Purkinje cell (primary cell): ENCODE data around the gene GMEB2. TPM values are rescaled to one million over a fixed set of nuclear protein-coding genes. Genes with fewer than 3 reads are reported as not detected.

Experiments used
- polyA plus RNA-seq: library from polyadenylated mRNA; unstranded; fragments of >200 nt; fragmentation: Nextera tagmentation; gene quantifications from 2 replicates; pipeline ENCODE4 v1.2.1, GENCODE V29; 2014

The GMEB2 gene, protein sequence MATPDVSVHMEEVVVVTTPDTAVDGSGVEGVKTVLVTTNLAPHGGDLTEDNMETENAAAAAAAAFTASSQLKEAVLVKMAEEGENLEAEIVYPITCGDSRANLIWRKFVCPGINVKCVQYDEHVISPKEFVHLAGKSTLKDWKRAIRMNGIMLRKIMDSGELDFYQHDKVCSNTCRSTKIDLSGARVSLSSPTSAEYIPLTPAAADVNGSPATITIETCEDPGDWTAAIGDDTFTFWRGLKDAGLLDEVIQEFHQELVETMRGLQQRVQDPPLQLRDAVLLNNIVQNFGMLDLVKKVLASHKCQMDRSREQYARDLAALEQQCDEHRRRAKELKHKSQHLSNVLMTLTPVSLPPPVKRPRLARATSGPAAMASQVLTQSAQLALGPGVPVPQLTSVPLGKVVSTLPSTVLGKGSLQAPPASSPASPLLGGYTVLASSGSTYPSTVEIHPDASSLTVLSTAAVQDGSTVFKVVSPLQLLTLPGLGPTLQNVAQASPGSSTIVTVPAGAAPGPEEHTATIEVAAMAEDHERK
- polyA plus RNA-seq = 0.35 and 1.3 TPM in 2 replicates

DNA sequence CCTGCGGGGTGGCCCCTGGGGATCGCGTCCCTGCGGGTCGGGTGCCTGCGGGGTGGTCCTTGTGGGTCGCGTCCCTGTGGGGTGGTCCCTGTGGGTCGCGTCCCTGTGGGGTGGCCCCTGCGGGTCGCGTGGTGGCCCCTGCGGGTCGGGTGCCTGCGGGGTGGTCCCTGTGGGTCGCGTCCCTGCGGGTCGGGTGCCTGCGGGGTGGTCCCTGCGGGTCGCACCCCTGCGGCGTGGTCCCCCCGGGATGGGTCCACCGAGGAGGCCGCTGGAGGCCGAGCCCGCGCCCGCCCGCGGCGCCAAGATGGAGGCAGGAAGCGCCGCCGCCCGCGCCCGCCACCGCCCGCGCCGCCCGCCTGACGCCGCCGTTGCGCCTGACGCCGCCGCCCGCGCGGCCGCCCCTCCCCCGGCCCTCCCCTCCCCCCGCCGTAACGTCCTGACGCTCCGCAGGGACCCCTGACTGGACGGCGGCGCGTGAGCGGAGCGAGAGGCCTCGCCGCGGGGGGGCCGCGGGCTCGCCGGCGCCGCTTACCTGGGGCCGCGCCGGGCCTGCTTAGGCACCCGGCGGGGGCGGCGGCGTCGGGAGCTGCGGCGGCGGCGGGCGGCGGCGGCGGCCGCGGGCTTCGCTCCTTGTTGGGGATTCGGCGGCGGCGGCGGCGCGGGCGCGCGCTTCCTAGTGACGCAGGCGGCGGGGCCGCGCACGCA, at the start of gene GMEB2:
Gene GMEB2 (minus strand): TSS at position 678 of the 705 bp plus-strand sequence. CDS start 7,704 bp downstream, outside the sequence.

DNA sequence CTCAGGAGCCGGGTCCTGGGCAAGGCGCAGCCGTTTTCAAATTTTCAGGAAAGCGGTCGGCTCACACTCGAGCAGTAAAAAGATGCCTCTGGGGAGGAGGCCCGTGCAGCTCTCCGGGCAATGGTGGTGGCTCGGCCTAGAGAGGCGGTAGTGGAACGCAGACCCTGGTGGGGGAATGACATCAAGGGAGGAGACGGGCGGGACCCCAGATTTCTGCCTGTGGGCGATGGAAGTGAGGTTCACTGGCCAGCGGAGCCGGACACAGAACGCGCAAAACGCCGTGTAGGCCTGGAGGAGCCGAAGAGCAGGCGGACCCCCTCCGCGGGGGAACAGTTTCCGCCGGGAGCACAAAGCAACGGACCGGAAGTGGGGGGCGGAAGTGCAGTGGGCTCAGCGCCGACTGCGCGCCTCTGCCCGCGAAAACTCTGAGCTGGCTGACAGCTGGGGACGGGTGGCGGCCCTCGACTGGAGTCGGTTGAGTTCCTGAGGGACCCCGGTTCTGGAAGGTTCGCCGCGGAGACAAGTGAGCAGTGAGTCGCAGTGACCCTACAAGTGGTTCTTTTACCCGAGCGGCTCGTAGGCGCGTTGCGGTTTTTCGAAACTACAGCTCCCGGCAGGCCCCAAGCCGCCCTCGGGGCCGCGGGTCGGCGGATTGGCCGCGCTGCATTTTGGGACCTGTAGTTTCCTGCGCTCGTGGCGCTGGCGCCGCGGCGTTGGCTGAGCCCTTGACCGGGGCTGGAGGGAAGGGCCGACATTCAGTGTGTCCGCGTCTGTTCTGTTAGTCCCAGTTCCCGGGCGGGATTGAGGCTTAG, 31.2 kb upstream of the GMEB2 start, which contains the start of gene RTEL1:
Gene RTEL1 (plus strand): TSS at position 376 of the 812 bp plus-strand sequence. CDS start 1,091 bp downstream, outside the sequence.

DNA sequence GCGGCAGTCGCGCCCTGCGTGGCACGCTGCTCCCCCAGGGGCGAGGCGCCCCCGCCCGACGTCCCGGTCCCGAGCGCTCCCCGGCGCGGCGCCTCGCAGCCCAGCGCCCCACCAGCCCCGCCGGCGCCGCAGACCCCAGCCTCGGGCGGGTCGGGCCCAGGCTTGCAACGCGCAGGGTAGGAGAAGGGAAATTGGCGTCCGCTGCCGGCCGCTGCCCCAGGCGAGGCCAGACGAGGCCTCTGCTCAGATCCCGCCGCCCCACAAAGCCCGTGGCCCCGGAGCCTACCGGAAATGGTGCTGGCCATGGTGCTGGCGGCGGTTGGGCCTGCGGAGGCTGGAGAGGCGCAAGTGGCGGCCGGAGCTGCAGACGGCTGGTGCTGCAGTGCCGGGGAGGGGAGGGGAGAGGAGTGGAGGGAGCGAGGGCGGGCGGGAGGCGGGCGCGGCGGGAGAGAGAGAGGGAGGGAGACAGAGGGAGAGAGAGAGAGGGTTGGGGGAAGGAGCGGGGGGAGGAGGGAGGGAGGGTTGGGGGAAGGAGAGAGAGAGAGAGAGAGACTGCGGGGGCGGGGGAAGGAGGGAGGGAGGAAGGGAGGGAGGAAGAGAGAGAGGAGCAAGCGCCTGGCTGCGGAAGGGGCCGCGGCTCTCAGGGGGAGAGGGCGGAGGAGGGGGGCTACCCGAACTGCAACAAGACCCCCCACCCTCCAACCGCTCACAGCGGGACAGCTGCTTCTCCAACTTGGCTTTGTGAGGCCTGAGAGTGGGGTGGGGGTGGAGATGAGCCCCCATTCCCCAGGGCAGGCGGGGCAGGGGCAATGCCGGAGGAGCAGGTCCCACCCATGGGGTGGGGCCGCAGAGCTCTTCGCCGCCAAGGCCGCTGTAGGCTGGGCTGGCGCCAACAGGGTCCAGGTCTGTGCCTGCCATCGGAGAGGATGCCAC, 26.4 kb upstream of the GMEB2 start, which contains the start of gene STMN3:
Gene STMN3 (minus strand): TSS at position 384 of the 933 bp plus-strand sequence. CDS start 79 bp downstream, at position 305.

DNA sequence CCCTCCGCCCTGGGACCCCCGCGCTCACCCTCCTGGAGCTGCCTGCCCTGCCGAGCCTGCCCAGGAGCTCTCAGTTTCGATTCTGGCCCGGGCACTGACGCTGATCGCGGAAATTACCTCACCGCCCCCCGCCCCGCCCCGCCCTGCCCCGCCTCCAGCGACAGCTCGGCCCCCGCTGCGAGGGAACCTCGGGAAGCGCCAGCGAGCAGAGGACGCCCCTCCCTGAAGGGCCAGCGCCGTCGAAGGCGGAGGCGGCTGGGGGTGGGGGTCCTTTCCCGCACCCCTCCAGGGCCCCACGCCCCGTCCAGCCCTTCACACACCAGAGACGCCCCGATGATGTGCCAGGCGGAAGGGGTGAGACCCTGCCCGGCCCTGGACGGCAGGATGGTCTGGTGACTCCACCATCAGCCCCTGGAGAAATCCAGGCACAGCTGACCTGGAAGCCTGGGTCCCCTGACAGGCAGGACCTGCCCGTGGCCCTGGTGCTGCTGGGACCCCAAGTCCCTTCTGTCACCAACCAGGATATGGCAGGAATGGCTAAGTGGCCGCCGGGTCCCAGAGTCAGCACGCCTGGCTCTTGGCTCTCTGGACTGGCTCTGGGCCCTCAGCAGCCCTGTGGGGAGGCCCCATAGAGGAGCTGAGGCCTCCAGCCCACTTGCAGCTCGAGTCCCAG, 52.6 kb downstream of the GMEB2 start, which contains the start of gene HELZ2:
Gene HELZ2 (minus strand): TSS at position 84 of the 673 bp plus-strand sequence. CDS start 1,854 bp downstream, outside the sequence.

DNA sequence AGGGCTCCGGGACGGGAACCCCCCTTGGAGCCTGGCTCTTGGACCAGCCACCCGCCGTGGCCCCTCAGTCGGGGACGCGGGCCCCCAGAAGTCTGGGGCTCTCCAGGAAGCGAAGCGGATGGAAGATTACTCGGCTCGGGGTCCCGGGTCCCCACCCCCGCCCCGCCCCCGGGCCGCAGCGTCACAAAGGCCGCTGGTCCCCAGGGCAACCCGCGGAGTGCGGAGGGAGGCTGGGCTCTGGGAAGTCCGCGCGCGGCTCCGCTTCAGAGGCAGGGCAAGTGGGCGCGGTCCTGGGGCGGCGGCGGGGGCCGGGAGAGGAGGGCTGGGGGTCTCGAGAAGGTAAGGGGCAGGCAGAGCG, 73.0 kb downstream of the GMEB2 start, which contains the start of gene FNDC11:
Gene FNDC11 (plus strand): TSS at position 227 of the 358 bp plus-strand sequence. CDS start 1,505 bp downstream, outside the sequence.

DNA sequence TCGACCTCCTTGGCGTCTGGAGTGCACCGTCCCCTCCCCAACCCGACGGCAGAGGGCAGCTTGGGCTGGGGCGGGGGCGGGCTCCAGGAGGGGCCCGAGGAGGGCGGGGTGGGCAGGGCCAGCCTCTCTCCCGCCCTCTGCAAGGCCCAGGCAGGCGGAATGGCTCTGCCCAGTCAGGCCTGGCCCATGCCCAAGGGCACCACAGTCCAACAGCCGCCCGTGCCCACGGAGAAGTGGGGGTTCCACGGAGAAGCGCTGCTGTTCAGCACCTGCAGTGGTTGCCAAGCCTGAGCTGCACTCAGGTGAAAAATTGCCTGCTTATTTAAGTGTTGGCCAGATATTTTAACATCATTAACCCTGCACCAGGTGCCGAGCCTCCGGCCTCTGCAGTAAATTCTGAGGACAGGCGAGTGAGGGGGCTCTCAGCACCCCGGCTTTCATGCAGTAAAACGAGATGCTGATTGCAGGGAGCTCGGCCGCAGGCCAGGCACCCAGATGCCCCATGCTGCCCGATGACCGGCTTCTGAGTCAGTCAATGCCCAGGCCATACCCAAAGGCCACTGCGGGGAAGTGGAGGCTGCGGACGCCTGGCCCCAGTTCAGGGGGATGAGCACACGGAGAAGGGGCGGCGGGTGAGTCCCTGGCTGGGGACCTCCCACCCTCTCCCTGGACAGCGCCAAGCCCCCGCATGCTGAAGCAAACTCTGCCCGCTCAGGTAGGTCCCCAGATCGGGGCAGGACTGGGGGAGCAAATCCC, 79.0 kb downstream of the GMEB2 start, which contains the start of gene SRMS:
Gene SRMS (minus strand): TSS at position 25 of the 756 bp plus-strand sequence. CDS start 286 bp downstream, outside the sequence.

Other genes starting within 250 kb of the GMEB2 start
- gene KCNQ2, start 154.4 kb downstream of the GMEB2 start, polyA plus RNA-seq = 8.7 and 11.4 TPM in 2 replicates
- gene EEF1A2, start 128.0 kb downstream of the GMEB2 start, polyA plus RNA-seq = 13.6 and 15.1 TPM in 2 replicates
- 2.1 and 3.0 TPM in 2 replicates for gene PPDPF, start 106.3 kb downstream of the GMEB2 start, polyA plus RNA-seq
- not detected in 2 replicates for gene PTK6, start 89.7 kb downstream of the GMEB2 start, polyA plus RNA-seq
- gene SRMS, start 79.4 kb downstream of the GMEB2 start, polyA plus RNA-seq = not detected in 2 replicates
- not detected in 2 replicates for gene FNDC11, start 72.9 kb downstream of the GMEB2 start, polyA plus RNA-seq
- gene HELZ2, start 52.9 kb downstream of the GMEB2 start, polyA plus RNA-seq = not detected in 2 replicates
- gene STMN3, start 26.3 kb upstream of the GMEB2 start, polyA plus RNA-seq = 30.7 and 32.0 TPM in 2 replicates
- gene RTEL1, start 31.2 kb upstream of the GMEB2 start, polyA plus RNA-seq = 0.21 TPM in 1 of 2 replicates, not detected in the other
- not detected in 2 replicates for gene TNFRSF6B, start 69.6 kb upstream of the GMEB2 start, polyA plus RNA-seq
- gene ARFRP1, start 80.9 kb upstream of the GMEB2 start, polyA plus RNA-seq = 1.7 and 5.3 TPM in 2 replicates
- gene ZGPAT, start 80.9 kb upstream of the GMEB2 start, polyA plus RNA-seq = 0.38 and 0.73 TPM in 2 replicates
- gene LIME1, start 109.6 kb upstream of the GMEB2 start, polyA plus RNA-seq = not detected in 2 replicates
- 0.93 TPM in 1 of 2 replicates, not detected in the other for gene SLC2A4RG, start 112.7 kb upstream of the GMEB2 start, polyA plus RNA-seq
- gene ZBTB46, start 204.2 kb upstream of the GMEB2 start, polyA plus RNA-seq = 2.8 and 6.3 TPM in 2 replicates
- not detected in 2 replicates for gene ABHD16B, start 234.4 kb upstream of the GMEB2 start, polyA plus RNA-seq
- 7.6 and 9.1 TPM in 2 replicates for gene TPD52L2, start 238.2 kb upstream of the GMEB2 start, polyA plus RNA-seq